Activated CD8-positive, alpha-beta memory T cell treated with anti-CD3 and anti-CD28 coated beads for 48 hours (primary cell): ENCODE data around the gene C11orf65.
"Not testable (repeated sequence)": the region's sequence is repeated elsewhere in the genome, so short reads cannot be mapped to it uniquely, and the experiment has no call there.

Source experiments
- DNase-seq, 3 experiments: peaks; one replicate each; pipeline ENCODE4 v3.0.0-alpha.2; 2020; ENCODE audit warnings: low read depth in 2 of 3, low spot score in 2 of 3

Gene C11orf65

GRCh38 chr11:108474664-108475463 is 7.5 kb upstream of the C11orf65 start:
- DNase-seq, result no peak

- DNase-seq, result no peak
Observed at GRCh38 chr11:108472681-108473080, 5.4 kb upstream of the C11orf65 start.

DNA sequence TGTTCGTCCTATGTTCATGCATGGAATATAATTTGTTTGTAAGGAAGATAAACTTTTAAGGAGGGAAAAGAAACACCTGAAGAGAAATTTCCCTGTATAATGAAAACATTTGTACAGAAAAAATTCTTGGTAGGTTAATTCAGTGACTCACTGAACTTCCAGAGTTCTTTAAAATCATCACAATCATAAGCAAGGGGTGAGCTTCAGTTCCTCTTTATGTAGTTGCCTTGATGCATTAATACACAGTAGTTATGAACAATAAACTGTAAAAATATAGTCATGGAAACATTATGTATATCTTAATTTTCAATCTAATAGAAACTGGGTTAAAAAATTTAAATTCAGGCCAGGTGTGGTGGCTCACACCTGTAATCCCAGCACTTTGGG is 1.1 kb upstream of the C11orf65 start:
- no peak for DNase-seq

- no peak for DNase-seq
Observed at GRCh38 chr11:108466405-108466804, 924 bp downstream of the C11orf65 start.

GRCh38 chr11:108453207-108453835 is 14.0 kb downstream of the C11orf65 start:
- DNase-seq, result no peak

DNA sequence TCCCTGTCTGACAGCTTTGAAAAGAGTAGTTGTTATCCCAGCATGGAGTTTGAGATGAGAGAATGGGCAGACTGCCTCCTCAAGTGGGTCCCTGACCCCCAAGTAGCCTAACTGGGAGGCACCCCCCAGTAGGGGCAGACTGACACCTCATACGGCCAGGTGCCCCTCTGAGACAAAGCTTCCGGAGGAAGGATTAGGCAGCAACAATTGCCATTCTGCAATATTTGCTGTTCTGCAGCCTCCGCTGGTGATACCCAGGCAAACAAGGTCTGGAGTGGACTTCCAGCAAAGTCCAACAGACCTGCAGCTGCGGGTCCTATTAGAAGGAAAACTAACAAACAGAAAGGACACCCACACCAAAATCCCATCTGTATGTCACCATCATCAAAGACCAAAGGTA is 25.9 kb downstream of the C11orf65 start:
- not testable (repeated sequence) for DNase-seq

- no peak for DNase-seq
Observed at GRCh38 chr11:108436594-108436993, 30.7 kb downstream of the C11orf65 start.

- DNase-seq, result no peak
Observed at GRCh38 chr11:108435066-108435465, 32.3 kb downstream of the C11orf65 start.

GRCh38 chr11:108432783-108433182 is 34.5 kb downstream of the C11orf65 start:
- DNase-seq, result no peak

- no peak for DNase-seq
Observed at GRCh38 chr11:108431997-108432396, 35.3 kb downstream of the C11orf65 start.

- DNase-seq, result no peak
Observed at GRCh38 chr11:108431370-108431769, 36.0 kb downstream of the C11orf65 start.

- not testable (repeated sequence) for DNase-seq
Observed at GRCh38 chr11:108417551-108417950, 49.8 kb downstream of the C11orf65 start.

DNA sequence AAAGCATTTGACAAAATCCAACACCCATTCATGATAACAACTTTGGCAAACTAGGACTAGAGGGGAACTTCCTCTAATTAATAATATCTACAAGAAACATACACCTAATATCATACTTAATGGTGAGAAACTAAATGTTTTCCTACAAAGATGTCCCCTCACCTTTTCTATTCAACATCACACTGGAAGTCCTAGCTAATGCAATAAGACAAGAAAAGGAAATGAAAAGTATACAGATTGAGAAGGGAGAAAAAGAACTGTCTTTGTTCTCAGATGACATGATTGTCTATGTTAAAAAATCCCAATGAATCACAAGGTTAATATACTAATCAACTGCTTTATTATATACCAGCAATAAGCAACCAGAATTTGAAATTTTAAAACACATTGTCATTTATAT is 52.4 kb downstream of the C11orf65 start:
- no peak for DNase-seq

- DNase-seq, result no peak
Observed at GRCh38 chr11:108405706-108406105, 61.6 kb downstream of the C11orf65 start.

DNA sequence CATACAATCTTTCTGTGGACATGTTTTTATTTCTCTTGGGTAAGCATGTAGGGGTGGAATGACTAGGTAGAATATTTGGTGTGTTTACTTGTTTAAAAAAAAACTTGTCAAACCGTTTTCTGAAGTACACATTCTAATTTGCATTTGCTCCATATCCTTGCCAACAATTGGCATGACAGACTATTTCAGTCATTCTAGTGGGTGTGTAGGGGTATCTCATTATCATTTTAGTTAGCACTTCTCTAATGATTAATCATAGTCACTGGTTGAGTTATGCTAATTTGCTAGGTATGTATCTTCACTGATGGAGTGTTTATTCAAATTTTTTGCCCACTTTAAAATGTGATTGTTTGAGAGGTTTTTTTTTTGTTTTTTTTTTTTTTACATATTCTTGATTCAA is 64.3 kb downstream of the C11orf65 start:
- no peak for DNase-seq

GRCh38 chr11:108402241-108402640 is 65.1 kb downstream of the C11orf65 start:
- DNase-seq, result no peak

- DNase-seq, result no peak
Observed at GRCh38 chr11:108398439-108398838, 68.9 kb downstream of the C11orf65 start.

DNA sequence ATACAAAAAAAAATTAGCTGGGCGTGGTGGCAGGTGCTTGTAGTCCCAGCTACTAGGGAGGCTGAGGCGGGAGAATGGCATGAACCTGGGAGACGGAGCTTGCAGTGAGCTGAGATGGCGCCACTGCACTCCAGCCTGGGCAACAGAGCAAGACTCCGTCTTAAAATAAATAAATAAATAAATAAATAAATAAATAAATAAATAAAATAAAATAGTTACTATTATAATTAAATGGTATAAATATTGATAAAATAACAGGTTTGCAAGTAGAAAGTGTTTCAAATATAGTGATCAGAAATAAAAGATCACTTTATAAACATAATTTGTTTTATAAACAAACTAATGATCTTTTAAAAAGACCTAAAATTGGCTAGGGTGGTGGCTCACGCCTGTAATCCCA is 70.7 kb downstream of the C11orf65 start:
- DNase-seq, result not testable (repeated sequence)

DNA sequence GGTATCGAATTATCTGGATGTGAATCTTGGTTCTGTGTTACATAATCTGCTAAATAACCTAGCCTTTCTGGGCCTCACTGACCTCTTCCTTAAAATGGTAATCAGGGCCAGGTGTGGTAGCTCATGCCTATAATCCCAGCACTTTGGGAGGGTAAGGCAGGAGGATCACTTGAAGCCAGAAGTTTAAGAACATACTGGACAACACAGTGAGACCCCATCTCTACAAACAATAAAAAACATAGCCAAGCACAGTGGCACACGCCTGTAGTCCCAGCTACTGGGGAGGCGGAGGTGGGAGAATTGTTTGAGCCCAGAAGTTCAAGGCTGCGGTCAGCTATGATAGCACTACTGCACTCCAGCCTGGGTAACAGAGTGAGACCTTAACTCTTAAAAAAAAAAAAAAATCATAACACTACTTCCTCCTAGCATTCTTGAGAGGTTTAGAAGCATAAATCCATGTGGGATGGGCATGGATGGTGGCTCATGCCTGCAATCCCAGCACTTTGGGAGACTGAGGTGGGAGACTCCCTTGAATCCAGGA is 72.5 kb downstream of the C11orf65 start:
- DNase-seq, result no peak

DNA sequence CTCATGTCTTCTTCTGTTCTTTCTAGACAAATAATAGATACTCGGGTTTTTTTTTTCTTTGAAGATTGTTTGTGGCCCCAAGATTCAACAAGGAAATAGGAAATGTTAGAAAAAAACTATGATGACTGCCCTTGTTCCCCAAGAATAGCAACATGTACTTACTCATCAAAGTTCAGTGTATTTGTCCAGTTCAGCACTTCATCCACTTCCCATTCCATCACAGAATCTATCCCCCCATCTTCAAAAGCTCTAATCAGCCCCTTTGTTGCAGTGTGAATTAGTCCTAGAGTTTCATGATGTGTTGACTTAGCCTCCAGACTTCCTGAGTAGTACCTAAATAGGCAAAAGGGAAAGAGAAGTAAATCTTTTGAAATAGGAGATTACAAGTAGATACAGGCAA is 74.3 kb downstream of the C11orf65 start:
- no peak for DNase-seq

GRCh38 chr11:108392353-108392752 is 75.0 kb downstream of the C11orf65 start:
- no peak for DNase-seq

GRCh38 chr11:108388576-108388975 is 78.8 kb downstream of the C11orf65 start:
- no peak for DNase-seq
